GM21717 (cell line): ENCODE data around the gene OR10Z1.

Experiments used
- ATAC-seq: cut with Tn5 transposase; IDR thresholded peaks from one replicate; pipeline ENCODE4 v1.9.1; 2021; ENCODE audit warnings: mild to moderate bottlenecking, moderate library complexity; ENCODE audit not compliant: unreplicated experiment

Gene OR10Z1

DNA sequence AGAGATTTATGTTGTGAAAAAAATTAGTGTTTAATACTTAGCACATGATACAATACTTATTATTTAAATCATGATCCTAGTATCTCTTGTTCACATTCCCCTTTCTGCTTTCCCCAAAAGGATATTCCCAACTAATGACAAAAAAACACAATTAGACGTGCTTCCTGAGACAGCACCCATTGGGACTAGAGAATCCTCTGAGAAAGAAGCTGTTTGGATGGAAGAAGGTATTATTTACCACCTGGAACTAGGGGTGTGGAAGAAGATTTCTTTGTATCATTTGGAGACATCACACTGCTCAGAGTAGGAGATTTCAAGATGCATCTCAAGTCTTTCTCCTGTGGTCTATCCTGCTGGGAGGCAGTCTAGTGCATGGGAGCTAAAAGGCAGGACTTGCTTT is at the start of gene OR10Z1:
Gene OR10Z1 (plus strand): TSS at position 301 of the 400 bp plus-strand sequence. CDS start 1,171 bp downstream, outside the sequence.
- ATAC-seq = no peak

DNA sequence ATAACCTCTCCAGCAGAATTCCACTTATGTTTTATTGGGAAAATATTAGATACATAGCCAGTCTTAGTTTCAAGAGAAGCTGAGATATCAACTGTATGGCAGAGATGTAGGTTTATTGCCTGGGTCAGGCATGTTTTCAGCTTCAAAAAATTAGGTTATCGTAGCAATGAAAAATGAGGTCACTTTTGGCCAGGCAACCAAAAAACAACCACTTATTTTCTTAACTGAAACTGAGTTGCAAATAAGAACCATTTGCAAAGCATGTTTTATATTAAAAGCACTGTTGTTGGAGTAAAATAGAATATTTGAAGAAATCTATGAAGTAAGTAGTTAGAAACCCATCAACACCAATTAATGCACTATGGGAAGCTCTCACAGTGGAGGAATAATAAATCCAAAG is 45.4 kb upstream of the OR10Z1 start:
- no peak for ATAC-seq

DNA sequence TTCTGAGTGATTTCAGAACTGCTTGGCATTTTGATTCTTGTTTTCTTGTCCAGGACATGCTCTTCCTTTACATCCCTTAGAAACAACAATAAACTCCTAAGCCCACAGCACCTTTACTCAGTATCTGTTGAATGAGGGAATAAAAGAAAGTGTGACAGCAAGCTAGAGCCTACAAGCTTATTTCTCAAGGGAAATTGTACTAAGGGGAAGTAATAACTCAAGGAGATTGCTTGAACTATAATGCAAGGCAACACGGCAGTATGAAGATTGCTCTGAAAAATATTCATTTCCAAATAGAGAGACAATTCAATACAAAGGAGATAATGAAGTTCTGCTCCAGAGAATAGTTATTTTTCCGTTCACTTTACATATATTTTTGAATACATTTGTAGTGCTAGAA is 41.2 kb upstream of the OR10Z1 start:
- ATAC-seq = no peak

GRCh38 chr1:158564608-158565007 is 40.5 kb upstream of the OR10Z1 start:
- ATAC-seq = no peak

- no peak for ATAC-seq
Measured at GRCh38 chr1:158570480-158570879, 34.6 kb upstream of the OR10Z1 start, which contains the start of gene OR6P1. TSS of gene OR6P1 (minus strand) at chr1:158570580. CDS start at chr1:158563604, 6,976 bp downstream.

- ATAC-seq = no peak
Measured at GRCh38 chr1:158572226-158572625, 32.8 kb upstream of the OR10Z1 start.

GRCh38 chr1:158577561-158577960 is 27.5 kb upstream of the OR10Z1 start:
- no peak for ATAC-seq

DNA sequence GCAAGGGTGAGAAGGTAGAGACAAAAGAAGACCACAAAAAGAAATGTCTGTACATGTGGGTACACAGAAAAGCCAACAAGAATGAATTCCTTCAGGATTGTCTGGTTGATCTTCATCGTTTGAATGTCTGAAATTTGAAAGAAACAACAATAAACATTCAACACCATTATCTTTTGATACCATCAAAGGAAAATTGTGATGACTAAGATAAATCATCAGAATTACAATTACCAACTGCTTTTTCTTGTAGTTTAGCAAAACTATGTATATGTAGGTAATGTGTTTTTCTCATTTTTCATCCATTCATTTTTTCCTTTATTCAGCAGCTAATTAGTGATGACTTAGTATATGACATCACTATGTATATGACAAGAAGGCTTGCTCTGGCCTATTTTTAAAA is 25.3 kb upstream of the OR10Z1 start, which contains the start of gene OR10X1:
Gene OR10X1 (minus strand): TSS at position 167 of the 400 bp plus-strand sequence. CDS start 0 bp downstream, at position 167.
- no peak for ATAC-seq

GRCh38 chr1:158583962-158584361 is 21.1 kb upstream of the OR10Z1 start:
- no peak for ATAC-seq

DNA sequence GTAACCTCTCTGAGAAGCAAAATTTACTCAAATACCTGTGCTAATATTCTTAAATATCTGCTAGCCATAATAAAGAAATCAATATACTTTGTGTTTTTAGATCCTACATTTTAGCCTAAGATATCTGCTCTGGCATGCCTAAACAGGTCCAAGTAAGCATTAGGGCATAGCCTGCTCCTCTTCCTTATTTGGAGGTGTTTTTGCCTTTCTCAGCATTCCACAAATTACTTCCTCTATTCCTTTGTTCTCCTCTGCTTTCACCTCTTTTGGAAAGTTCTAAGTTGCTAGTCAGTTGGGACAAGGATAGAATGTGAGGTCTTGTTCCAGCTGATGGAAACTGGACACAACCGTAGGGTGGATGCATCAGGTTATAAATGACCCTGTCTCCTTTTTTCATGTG is 18.1 kb upstream of the OR10Z1 start:
- no peak for ATAC-seq

GRCh38 chr1:158600735-158601134 is 4.3 kb upstream of the OR10Z1 start:
- ATAC-seq = no peak

DNA sequence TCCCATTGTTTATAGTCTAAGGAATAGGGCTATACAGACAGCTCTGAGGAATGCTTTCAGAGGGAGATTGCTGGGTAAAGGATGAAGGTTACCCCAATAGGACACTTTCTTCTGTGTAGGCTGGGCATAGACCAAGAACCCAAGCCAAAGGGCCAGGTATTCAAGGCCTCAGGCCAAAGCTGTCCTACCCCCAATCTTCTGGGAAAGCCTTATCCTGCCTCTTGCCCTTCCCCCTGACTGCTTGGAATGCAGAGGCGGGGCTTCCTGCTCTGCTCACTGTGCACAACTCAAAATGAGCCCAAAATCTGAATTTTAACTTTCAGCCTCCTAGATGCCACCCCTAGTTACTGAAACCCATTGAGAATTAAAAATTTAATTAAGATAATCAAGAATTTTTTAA is 2.2 kb downstream of the OR10Z1 start:
- no peak for ATAC-seq

- ATAC-seq = no peak
Measured at GRCh38 chr1:158611916-158612315, 6.8 kb downstream of the OR10Z1 start.

GRCh38 chr1:158613764-158614163 is 8.7 kb downstream of the OR10Z1 start:
- ATAC-seq = no peak

DNA sequence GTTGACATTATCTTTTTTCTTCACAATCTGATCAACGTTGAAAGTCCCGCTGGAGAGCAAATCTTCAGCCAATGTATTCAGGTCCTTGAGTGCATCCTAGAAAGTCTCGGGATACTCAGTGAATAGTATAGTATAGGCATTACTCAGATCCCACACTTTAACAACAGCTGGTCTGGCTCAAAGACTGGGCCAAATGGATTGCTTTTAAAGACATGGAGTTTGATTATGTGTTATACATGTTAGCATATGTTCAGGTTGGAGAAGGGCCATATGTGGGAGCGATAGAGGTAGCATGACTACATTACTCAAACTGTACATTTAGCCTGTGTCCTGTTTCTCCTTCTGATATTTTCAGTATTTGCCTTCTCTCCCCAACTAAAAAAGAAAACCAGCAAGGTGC is 33.1 kb downstream of the OR10Z1 start:
- ATAC-seq = no peak

GRCh38 chr1:158638904-158639303 is 33.8 kb downstream of the OR10Z1 start:
- no peak for ATAC-seq

DNA sequence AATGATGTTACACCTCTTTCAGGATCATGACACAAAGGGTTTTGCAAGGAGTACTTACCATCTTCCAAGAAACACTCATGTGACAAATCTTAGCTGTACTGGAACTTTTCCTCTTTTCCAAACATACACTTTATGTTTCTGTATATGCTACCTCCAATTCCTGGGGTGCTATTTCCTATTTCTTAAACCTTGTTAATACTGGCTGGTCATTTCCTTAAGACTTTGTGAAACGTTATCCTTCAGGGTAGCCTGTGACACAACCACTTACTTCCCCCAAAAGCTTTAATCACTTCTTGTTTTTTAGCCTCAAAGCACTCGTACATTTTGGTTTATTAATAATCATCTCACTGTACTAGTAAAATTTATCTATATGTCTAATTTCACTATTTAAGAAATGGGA is 39.4 kb downstream of the OR10Z1 start:
- ATAC-seq = no peak

- no peak for ATAC-seq
Measured at GRCh38 chr1:158646465-158646864, 41.4 kb downstream of the OR10Z1 start.

GRCh38 chr1:158649052-158649451 is 44.0 kb downstream of the OR10Z1 start:
- no peak for ATAC-seq

- no peak for ATAC-seq
Measured at GRCh38 chr1:158652721-158653334, 47.8 kb downstream of the OR10Z1 start.

DNA sequence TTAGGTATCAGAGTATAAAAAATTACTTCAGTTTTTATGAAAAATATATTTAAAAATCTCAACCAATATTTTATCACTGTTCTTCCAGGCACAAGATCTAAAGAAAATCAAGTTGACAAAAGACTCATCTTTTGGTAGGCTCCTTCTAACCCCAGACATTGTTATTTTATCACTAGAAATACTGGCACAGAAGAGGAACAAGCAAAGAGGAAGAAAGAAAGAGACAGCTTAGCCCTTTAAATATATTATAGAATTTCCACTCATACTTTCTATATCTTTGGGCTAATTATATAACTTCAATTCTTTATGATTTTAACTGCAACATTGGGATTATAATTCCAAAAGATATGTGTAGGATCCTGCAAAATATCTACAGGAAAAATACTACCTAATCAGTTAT is 49.0 kb downstream of the OR10Z1 start:
- ATAC-seq = no peak

DNA sequence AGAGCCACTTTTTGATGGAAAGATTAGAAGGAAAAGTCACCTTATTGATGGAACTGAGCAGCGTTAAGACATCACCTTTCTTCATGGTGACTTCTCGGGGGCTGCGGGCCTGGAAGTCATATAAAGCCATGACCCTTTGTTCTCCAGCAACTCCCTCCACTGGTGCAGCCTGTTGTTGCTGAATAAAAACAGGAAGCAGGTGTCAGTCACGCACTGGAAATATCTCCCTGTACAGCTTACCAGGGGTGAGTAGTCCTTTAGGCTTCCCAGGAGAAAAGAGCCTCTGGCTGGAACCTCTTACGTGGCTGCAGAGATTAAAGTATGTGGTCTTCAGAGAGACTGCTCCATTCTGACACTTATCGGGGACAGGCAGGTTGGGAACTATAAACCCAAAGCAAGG is 49.5 kb downstream of the OR10Z1 start:
- no peak for ATAC-seq
